ENCODE data around the gene PGM3. TPM values are rescaled to one million over a fixed set of nuclear protein-coding genes. Genes with fewer than 3 reads are reported as not detected.

Gene PGM3
- polyA plus RNA-seq, 2 of the 4 experiments (the other 2 are of a cell fraction), result 37.3 to 51.7 TPM

GRCh38 chr6:83168556-83168955 lies 24.5 kb downstream of the PGM3 start:
- ChIA-PET CTCF (no interaction called here), POLR2A (no interaction called here)
- ATAC-seq (no peak), FAIRE-seq (no peak), DNase-seq (ENCODE audit: low read depth in 1 of 2, low spot score in 1 of 2) (no peak)
- H3K9me3 ChIP-seq, result no peaks in the 10 kb centered on the region
- TF ChIP-seq REST (IDR thresholded peaks at IDR 0.05) (no peak), RARB (CRISPR knock-in tag; IDR thresholded peaks at IDR 0.05) (no peak), KDM1A (IDR thresholded peaks at IDR 0.05; ENCODE audit: low read depth) (no peak), NR3C1 (IDR thresholded peaks at IDR 0.05) (no peak), SMC3 (IDR thresholded peaks at IDR 0.05) (no peak), ESRRA (IDR thresholded peaks at IDR 0.05; ENCODE audit: borderline replicate concordance, low read length) (no peak), NPAS2 (CRISPR knock-in tag; IDR thresholded peaks at IDR 0.05; ENCODE audit: borderline replicate concordance) (no peak), MAFK (IDR thresholded peaks at IDR 0.05; ENCODE audit: partially characterized antibody) (no peak), MAX (IDR thresholded peaks at IDR 0.05) (no peak)
- TF ChIP-seq, protein P1, sequence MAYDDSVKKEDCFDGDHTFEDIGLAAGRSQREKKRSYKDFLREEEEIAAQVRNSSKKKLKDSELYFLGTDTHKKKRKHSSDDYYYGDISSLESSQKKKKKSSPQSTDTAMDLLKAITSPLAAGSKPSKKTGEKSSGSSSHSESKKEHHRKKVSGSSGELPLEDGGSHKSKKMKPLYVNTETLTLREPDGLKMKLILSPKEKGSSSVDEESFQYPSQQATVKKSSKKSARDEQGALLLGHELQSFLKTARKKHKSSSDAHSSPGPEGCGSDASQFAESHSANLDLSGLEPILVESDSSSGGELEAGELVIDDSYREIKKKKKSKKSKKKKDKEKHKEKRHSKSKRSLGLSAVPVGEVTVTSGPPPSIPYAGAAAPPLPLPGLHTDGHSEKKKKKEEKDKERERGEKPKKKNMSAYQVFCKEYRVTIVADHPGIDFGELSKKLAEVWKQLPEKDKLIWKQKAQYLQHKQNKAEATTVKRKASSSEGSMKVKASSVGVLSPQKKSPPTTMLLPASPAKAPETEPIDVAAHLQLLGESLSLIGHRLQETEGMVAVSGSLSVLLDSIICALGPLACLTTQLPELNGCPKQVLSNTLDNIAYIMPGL (CRISPR knock-in tag; IDR thresholded peaks at IDR 0.05; ENCODE audit: borderline replicate concordance), result no peak
- TF ChIP-seq, protein P2, sequence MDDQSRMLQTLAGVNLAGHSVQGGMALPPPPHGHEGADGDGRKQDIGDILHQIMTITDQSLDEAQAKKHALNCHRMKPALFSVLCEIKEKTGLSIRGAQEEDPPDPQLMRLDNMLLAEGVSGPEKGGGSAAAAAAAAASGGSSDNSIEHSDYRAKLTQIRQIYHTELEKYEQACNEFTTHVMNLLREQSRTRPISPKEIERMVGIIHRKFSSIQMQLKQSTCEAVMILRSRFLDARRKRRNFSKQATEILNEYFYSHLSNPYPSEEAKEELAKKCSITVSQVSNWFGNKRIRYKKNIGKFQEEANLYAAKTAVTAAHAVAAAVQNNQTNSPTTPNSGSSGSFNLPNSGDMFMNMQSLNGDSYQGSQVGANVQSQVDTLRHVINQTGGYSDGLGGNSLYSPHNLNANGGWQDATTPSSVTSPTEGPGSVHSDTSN (IDR thresholded peaks at IDR 0.05), result no peak
- TF ChIP-seq, protein P3, sequence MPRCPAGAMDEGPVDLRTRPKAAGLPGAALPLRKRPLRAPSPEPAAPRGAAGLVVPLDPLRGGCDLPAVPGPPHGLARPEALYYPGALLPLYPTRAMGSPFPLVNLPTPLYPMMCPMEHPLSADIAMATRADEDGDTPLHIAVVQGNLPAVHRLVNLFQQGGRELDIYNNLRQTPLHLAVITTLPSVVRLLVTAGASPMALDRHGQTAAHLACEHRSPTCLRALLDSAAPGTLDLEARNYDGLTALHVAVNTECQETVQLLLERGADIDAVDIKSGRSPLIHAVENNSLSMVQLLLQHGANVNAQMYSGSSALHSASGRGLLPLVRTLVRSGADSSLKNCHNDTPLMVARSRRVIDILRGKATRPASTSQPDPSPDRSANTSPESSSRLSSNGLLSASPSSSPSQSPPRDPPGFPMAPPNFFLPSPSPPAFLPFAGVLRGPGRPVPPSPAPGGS (IDR thresholded peaks at IDR 0.05), result no peak
- TF ChIP-seq, protein P4, sequence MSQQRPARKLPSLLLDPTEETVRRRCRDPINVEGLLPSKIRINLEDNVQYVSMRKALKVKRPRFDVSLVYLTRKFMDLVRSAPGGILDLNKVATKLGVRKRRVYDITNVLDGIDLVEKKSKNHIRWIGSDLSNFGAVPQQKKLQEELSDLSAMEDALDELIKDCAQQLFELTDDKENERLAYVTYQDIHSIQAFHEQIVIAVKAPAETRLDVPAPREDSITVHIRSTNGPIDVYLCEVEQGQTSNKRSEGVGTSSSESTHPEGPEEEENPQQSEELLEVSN (IDR thresholded peaks at IDR 0.05; ENCODE audit: borderline replicate concordance, low read depth), result no peak
- WGBS (ENCODE audit: missing lambda C conversion rate), result 90% methylated on average over 1 of the region's 1 CpG
- H3K4me2 ChIP-seq, result no peak overlapping the region
- no peak overlapping the region for H3K27ac ChIP-seq
- H3K4me1 ChIP-seq, result no peaks in the 10 kb centered on the region
- no peak overlapping the region for H3K4me3 ChIP-seq

GRCh38 chr6:83167726-83168278 lies 25.3 kb downstream of the PGM3 start:
- Histone ChIP-seq H3K27ac (no peak overlapping the region), H3K4me3 (no peak overlapping the region), H3K4me1 (no peaks in the 10 kb centered on the region), H3K4me2 (no peak overlapping the region), H3K9me3 (no peaks in the 10 kb centered on the region)
- POLR2A ChIA-PET, result no interaction called here
- DNase-seq (ENCODE audit: low read depth in 1 of 2, low spot score in 1 of 2) (no peak), FAIRE-seq (no peak), ATAC-seq (no peak)
- 97% methylated on average over 5 of the region's 5 CpGs for WGBS (ENCODE audit: missing lambda C conversion rate)
- CTCF ChIA-PET, result no interaction called here
- TF ChIP-seq ZSCAN20 (CRISPR knock-in tag; IDR thresholded peaks at IDR 0.05), result no peak
- TF ChIP-seq HEYL (CRISPR knock-in tag; IDR thresholded peaks at IDR 0.05), result no peak
- TF ChIP-seq, protein P4 (IDR thresholded peaks at IDR 0.05; ENCODE audit: borderline replicate concordance, low read depth), result no peak
- TF ChIP-seq CBX2 (IDR thresholded peaks at IDR 0.05; ENCODE audit: borderline replicate concordance, low read depth), result no peak
- no peak for TF ChIP-seq CBX8 (IDR thresholded peaks at IDR 0.05)
- no peak for TF ChIP-seq ELK1 (IDR thresholded peaks at IDR 0.05; ENCODE audit: low read depth, low read length)
- TF ChIP-seq PHF8 (IDR thresholded peaks at IDR 0.05; ENCODE audit: borderline replicate concordance, low read depth), result no peak
- TF ChIP-seq, protein P1 (CRISPR knock-in tag; IDR thresholded peaks at IDR 0.05; ENCODE audit: borderline replicate concordance), result no peak
- no peak for TF ChIP-seq KDM1A (IDR thresholded peaks at IDR 0.05; ENCODE audit: low read depth)
- no peak for TF ChIP-seq FOXS1 (CRISPR knock-in tag; IDR thresholded peaks at IDR 0.05)
- no peak for TF ChIP-seq TFCP2L1 (CRISPR knock-in tag; IDR thresholded peaks at IDR 0.05)
- TF ChIP-seq ZFP36 (IDR thresholded peaks at IDR 0.05; ENCODE audit: borderline replicate concordance, partially characterized antibody), result no peak
